Thyroid gland (tissue), 4 donors: ENCODE results near the gene MAP3K5.

Source experiments
- CTCF ChIP-seq, 6 experiments: fragments of 200-600 bp in 3 of 6; fragments of 450-650 bp in 3 of 6; sonication (generic) in 3 of 6; IDR thresholded peaks; one replicate each; pipeline ENCODE4 v1.5.1; 2016 to 2019; ENCODE audit warnings: antibody characterized with exemption in 6 of 6, mild to moderate bottlenecking in 2 of 6, inconsistent platforms in 1 of 6, moderate library complexity in 1 of 6
- POLR2A ChIP-seq, 2 donors: fragments of 450-650 bp; IDR thresholded peaks; one replicate each; pipeline ENCODE4 v1.6.1; 2017; ENCODE audit warnings: antibody characterized with exemption in 2 of 2, mild to moderate bottlenecking in 2 of 2, moderate library complexity in 1 of 2

DNA sequence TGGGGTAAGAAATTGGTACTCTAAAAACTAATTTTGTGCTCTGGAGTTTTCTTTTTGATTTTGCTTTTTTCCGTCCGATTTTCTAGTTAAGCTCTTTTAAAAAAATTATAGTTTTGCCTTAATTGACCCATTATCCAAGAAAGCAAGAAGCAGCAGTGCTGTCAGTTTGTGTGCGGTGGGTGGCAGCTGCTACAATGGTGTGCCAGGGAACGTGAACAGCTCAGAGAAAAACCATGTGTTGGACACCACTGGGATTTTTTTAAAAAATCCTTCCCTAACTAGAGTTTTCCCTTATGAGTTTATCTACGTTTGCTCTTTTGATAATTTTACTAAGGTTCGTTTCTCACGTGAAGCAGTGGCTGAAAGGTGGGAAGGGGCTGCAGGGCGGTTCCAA is 8.0 kb downstream of the MAP3K5 start:
- no peak for TF ChIP-seq POLR2A (IDR thresholded peaks at IDR 0.05)
- no peak for TF ChIP-seq CTCF (IDR thresholded peaks at IDR 0.05)
